OCI-LY1 (cell line): ENCODE measurements around the gene TMOD3.

Experiments used
- CTCF ChIP-seq: fragments of 200-600 bp; sonication (generic), shearing (Covaris generic); IDR thresholded peaks from 2 replicates; pipeline ENCODE4 v1.5.1; 2017; ENCODE audit warnings: mild to moderate bottlenecking, antibody characterized with exemption, low read length, moderate library complexity, mixed read lengths
- EZH2 ChIP-seq: fragments of 200-600 bp; sonication (generic), shearing (Covaris generic); IDR thresholded peaks from 2 replicates; pipeline ENCODE4 v1.8.0; 2017; ENCODE audit warnings: borderline replicate concordance, mixed run types, mild to moderate bottlenecking, antibody characterized with exemption, low read length, moderate library complexity, mixed read lengths

- TF ChIP-seq CTCF (no peak), EZH2 (no peak)
These were observed 33.7 kb downstream of the TMOD3 start for GRCh38 chr15:51863131-51863530.
